ENCODE measurements around the gene MICU1. TPM values are rescaled to one million over a fixed set of nuclear protein-coding genes. Genes with fewer than 3 reads are reported as not detected.

The MICU1 gene
- total RNA-seq, 1 experiment from 2014 or later, result 89.4 TPM

GRCh38 chr10:72464438-72464837 lies 161.4 kb downstream of the MICU1 start:
- DNase-seq, result no peak
- Mint-ChIP-seq H3K4me1 (ENCODE audit: low read depth, unreplicated experiment) (peaks cover 9% of the 10 kb centered on the region), H3K36me3 (ENCODE audit: insufficient read depth, unreplicated experiment) (no peaks in the 10 kb centered on the region), H3K27ac (ENCODE audit: unreplicated experiment) (no peak overlapping the region), H3K27me3 (ENCODE audit: unreplicated experiment) (no peaks in the 10 kb centered on the region), H3K4me3 (ENCODE audit: low read depth, unreplicated experiment) (no peak overlapping the region), H3K9me3 (ENCODE audit: low read depth, unreplicated experiment) (no peaks in the 10 kb centered on the region)
- intact Hi-C loops (cut with micrococcal nuclease; ENCODE audit: unreplicated experiment), result no loop called here
- no peak for TF ChIP-seq CTCF (IDR thresholded peaks at IDR 0.05; ENCODE audit: unreplicated experiment)
- CTCF ChIA-PET, result no interaction called here
- BruUV-seq (replicated peaks), result no TSS peak

- BruUV-seq (replicated peaks), result no TSS peak
- CTCF ChIA-PET, result interaction anchor here (0.6 to 1.3 kb wide), 4 partner anchors 30 to 599 kb away, joined by 3 to 4 read pairs (median 3); no protein-coding TSS in a partner anchor
- Mint-ChIP-seq H3K4me3 (ENCODE audit: low read depth, unreplicated experiment) (no peak overlapping the region), H3K9me3 (ENCODE audit: low read depth, unreplicated experiment) (no peaks in the 10 kb centered on the region), H3K27me3 (ENCODE audit: unreplicated experiment) (no peaks in the 10 kb centered on the region), H3K36me3 (ENCODE audit: insufficient read depth, unreplicated experiment) (no peaks in the 10 kb centered on the region), H3K27ac (ENCODE audit: unreplicated experiment) (no peak overlapping the region), H3K4me1 (ENCODE audit: low read depth, unreplicated experiment) (peaks cover 9% of the 10 kb centered on the region)
- no peak for DNase-seq
- TF ChIP-seq CTCF (IDR thresholded peaks at IDR 0.05; ENCODE audit: unreplicated experiment), result no peak
- intact Hi-C loops (cut with micrococcal nuclease; ENCODE audit: unreplicated experiment), result no loop called here
These were observed 163.6 kb downstream of the MICU1 start for GRCh38 chr10:72462261-72462660.

- no peaks in the 10 kb centered on the region for H3K27me3 Mint-ChIP-seq (ENCODE audit: unreplicated experiment)
These were observed 164.8 kb downstream of the MICU1 start for GRCh38 chr10:72461085-72461484.

GRCh38 chr10:72460284-72460876 lies 165.5 kb downstream of the MICU1 start:
- intact Hi-C loops (cut with micrococcal nuclease; ENCODE audit: unreplicated experiment), result no loop called here
- CTCF ChIA-PET, result no interaction called here
- Mint-ChIP-seq H3K4me3 (ENCODE audit: low read depth, unreplicated experiment) (no peak overlapping the region), H3K36me3 (ENCODE audit: insufficient read depth, unreplicated experiment) (no peaks in the 10 kb centered on the region), H3K27me3 (ENCODE audit: unreplicated experiment) (no peaks in the 10 kb centered on the region), H3K27ac (ENCODE audit: unreplicated experiment) (no peak overlapping the region), H3K4me1 (ENCODE audit: low read depth, unreplicated experiment) (peaks cover 8% of the 10 kb centered on the region), H3K9me3 (ENCODE audit: low read depth, unreplicated experiment) (no peaks in the 10 kb centered on the region)
- no peak for TF ChIP-seq CTCF (IDR thresholded peaks at IDR 0.05; ENCODE audit: unreplicated experiment)
- BruUV-seq (replicated peaks), result no TSS peak
- no peak for DNase-seq

More at GRCh38 chr10:72461085-72461484, 164.8 kb downstream of the MICU1 start:
- H3K4me1 Mint-ChIP-seq (ENCODE audit: low read depth, unreplicated experiment), result peaks cover 7% of the 10 kb centered on the region
- no TSS peak for BruUV-seq (replicated peaks)
- CTCF ChIA-PET, result interaction anchor here (0.6 kb wide), 1 partner anchor 29 kb away, joined by 3 read pairs; no protein-coding TSS in a partner anchor
- no peaks in the 10 kb centered on the region for H3K36me3 Mint-ChIP-seq (ENCODE audit: insufficient read depth, unreplicated experiment)
- TF ChIP-seq CTCF (IDR thresholded peaks at IDR 0.05; ENCODE audit: unreplicated experiment), result no peak
- no peak overlapping the region for H3K27ac Mint-ChIP-seq (ENCODE audit: unreplicated experiment)
- no peaks in the 10 kb centered on the region for H3K9me3 Mint-ChIP-seq (ENCODE audit: low read depth, unreplicated experiment)
- DNase-seq, result no peak
- intact Hi-C loops (cut with micrococcal nuclease; ENCODE audit: unreplicated experiment), result no loop called here
- H3K4me3 Mint-ChIP-seq (ENCODE audit: low read depth, unreplicated experiment), result no peak overlapping the region

All from Calu3 (cell line).